HG03108 (cell line): ENCODE measurements around the gene NTM.

Source experiments
- ATAC-seq: cut with Tn5 transposase; IDR thresholded peaks from one replicate; pipeline ENCODE4 v1.9.1; 2021; ENCODE audit warnings: moderate library complexity; ENCODE audit not compliant: unreplicated experiment

NTM gene

DNA sequence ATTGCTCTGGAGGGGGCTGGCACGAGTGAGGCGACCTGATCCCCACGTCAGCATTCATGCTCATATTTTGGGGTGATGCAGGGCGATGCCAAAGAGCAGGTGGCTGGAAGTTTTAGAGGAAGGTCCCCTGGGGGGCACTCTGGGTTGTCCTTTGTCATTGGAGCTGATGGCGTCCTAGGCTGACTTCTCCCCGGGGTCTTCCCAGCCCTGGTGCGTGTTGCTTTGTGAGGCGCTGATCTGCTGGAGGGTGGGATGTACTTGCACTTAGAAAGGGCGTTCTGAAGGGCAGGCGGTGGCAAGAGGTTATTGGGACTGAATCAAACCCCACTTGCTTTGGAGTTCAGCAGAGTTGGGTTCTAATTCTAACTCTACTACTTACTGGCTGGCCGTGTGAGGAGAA, 313.3 kb downstream of the NTM start:
- ATAC-seq = no peak

DNA sequence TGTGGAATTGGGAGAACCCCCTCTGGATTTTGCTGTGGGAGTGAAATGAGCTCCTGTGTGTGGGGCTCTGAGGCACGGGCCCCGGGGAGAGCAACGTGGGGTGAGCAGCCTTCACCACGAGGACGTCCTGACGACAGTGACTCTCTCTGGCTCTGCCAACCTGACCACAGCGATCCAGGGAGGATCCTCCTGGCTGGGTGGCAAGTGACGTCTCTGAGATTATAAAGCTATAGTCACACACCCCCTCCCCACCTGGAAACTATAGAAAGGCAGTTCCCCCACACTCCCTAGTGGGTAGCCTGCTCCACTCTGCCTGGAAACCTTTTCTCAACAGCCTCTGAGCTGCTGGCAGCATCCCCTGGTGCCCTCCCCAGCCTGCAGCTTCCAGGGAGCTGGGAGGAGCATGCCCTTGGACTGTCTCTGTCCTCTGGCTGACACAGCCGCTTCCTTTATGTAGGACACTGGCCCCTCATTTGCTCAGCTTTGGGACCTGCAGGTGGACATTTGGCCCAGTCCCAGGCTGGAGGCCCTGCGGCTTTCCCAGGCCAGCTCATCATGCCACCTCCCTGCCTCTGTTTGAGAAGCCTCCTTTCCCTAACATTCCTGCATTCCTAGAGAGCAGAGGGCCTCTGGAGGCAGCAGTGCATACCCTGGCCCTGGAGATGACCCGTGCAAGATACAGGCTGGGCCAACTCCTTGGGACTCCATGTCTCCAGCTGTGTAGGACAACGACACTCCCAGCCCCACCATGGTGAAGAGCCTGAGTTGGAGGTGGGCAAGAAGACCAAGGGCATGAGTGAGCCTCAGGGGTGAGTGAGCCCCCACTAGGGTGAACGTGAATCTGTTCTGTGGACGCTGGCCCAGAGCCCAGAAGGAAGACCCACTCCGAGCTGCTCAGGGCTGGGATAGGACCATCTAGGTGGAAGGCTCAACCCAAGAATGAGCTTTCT, 314.0 kb downstream of the NTM start:
- no peak for ATAC-seq

DNA sequence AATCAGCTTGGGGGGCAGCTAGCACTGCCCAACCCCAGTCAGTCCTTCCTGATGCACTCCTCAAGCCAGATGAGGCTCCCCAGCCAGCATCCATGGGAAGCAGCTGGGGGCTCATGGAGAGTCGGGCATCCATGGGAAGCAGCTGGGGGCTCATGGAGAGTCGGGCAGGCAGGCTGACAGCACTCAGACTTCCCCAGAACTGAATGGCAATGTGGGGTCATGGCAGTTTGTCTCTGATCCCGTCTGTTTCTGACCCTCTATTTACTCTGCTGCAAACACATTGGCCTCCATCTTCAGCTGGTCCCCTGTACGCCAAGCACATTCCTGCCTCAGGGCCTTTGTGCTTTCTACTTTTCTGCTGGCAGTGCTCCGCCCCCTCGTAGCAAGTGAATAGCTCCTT, 314.8 kb downstream of the NTM start:
- no peak for ATAC-seq

DNA sequence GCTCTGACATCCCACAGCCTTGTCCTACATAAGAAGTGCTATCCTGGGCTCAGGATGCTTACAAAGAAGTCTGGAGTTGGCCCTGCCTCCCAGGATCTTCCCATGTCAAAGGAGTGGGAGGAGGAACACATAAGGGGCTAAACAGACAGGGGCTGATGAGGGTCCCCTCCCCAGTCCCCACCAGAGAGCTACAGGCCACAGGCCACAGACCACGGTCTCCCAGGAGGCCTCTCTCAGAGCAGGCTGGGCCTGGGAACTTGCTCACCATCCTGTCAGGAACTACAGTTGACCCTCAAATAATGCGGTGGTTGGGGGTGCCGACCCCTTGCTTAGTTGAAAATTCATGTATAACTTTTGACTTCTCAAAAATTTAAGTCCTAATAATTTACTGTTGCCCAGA, 315.5 kb downstream of the NTM start:
- no peak for ATAC-seq

DNA sequence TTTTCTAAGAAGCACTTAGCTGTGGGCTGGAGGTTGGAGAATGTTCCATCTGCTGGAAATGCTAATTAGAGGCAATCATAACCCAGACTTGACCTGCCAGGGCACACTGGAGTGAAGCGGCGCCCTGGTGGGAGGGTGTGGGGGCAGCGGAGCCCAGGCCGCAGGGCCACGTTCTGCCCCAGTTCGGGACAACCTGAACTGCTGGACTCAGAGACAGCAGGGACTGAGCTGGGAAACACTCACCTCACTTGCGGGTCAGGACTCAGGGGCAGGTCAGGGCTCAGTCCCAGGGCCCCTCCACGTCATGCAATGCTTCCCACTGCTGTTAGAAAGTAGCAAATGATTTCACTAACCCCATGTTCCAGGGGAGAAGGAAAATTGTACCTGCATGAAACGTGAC, 316.4 kb downstream of the NTM start:
- no peak for ATAC-seq

DNA sequence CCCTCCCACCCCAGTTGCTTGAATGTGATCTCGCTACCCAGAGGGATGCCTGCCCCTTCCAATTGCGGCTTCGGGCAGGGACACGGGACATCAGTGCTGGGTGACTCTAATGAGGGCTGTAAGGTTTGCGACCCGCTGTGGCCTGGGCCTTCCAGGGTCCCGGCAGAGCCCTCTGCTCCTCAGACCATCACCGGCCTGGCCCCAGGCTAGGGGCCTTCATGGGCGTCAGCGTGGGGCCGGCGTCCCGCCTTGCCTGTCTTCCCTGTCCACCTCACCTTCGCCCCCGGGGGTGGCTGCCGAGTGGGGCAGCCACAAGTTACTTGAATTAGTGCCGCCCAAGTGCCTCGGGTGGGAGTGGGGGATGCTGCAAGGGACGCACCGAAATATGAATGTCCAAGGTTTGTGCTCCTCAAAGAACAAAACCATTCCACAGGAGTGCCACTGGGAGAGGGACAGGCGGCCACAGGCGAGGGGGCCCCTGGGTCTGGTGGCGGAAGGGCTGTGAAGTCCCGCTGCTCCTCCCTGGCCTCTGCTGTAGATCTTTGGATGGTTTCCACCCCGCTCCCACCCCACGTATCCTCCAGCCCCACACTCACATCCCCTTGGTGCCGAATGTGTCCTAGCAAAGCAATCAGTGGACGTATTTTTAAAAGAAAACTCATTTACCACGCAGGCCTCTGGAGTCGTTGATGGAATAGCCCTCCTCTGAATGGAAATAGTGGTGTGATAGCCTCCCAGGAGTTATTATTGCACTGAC, 317.1 kb downstream of the NTM start:
- no peak for ATAC-seq

DNA sequence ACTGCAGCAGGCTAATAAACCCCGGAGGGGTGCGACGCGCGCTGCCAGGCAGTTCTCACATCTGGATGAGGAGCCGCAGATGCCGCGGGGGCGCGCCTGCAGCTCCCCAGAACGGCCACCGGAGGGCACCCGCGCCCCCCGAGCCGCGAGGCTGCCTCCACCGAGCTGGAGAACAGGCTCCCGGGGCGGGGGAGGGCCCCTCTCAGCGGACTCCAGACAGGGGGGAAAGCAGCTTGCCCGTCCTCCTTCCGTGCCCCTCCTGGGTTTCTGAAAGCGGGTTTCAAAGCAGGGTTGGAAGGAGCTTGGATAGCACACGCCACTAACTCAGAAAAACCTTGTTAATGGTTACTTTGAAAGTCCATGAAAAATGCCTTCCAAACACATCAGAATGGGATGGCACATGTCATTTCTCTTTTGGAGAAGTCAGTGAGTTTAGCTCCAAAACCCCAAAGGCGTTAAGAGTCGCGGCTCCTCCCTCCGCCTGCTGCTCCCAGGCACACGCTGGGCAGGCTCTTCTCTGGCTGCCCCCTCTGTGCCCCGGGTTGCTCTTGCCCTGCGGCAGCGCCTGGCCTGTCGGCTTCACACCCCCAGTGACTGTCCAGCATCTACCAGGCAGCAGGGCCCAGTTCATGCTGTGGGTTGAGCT, 317.8 kb downstream of the NTM start:
- no peak for ATAC-seq

DNA sequence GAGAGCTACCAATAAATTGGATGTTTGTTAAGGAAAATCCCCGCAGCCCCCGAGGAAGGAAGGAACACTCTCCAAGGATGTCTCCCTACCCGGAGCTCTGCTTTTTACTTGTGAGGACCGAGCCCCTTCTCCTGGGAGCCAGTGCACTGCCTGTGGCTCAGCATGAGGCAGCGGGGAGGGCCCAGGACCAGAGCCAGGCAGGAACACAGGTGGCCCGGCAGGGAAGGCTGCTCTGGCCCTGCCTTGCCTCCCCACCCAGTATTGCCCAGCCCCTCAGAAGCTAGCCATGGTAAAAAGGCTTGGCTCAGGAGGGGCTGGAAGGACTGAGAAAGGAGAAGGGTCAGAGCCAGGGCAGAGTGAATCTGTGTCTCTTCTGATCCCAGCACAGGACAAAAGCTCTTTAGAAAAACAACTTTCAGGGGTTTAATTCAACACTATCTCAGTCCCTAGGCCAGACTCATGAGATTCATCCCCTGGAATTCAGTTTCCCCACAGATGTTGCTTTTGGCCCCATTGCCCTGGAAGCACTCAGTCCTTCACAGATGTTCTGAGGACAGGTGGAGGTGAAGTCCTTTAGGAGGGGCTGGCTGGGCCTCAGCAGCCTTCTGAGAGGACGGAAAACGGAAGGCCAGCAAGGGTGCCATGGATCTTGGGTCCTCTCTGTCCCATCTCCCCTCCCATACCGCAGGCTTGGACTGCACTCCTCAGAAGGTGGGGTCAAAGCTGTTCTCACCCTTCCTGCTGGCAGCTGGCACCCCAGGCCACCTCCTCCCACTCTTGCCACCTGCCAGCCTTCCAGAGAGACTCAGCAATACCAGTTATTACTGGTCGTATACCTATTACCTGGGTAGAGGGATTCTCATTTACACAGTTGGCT, 318.9 kb downstream of the NTM start:
- no peak for ATAC-seq

DNA sequence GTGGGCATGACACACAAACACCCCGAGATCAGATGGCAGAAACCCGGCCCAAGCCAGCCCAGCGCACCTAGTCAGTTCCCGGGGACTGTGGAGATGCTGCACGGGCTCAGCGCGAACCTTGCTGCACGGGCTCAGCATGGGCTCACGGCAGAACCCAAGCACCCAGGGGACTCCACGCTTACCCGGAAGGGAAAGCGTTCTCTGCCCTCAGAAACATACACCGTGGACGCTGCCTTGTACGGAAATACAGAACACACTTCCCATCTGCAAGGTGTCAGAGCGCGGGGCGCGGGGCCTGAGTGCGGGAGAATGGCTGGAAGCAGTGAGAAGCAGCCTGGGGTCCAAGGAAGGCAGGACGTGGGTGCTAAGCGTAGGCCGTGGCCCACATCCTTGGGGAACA, 319.9 kb downstream of the NTM start:
- no peak for ATAC-seq

DNA sequence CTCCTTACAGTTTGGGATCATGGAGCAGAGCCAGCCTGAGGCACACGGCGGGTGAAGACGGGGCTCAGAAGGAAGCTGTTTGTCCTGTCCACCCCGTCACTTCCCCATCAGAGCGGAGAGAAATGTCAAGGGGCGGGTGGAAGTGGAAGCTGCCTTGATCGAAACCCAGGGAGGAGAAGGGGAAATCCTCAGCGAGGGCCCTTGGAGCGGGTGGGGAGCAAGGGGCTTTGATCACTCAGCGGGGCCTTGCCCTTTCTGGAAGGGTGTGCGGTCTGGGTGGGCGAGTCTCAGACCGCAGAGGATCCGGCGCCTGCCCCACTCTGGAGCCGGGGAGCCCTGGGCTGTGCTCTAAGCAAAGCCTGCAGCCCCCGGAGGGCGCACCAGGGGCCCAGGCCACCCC, 320.4 kb downstream of the NTM start:
- ATAC-seq = no peak

DNA sequence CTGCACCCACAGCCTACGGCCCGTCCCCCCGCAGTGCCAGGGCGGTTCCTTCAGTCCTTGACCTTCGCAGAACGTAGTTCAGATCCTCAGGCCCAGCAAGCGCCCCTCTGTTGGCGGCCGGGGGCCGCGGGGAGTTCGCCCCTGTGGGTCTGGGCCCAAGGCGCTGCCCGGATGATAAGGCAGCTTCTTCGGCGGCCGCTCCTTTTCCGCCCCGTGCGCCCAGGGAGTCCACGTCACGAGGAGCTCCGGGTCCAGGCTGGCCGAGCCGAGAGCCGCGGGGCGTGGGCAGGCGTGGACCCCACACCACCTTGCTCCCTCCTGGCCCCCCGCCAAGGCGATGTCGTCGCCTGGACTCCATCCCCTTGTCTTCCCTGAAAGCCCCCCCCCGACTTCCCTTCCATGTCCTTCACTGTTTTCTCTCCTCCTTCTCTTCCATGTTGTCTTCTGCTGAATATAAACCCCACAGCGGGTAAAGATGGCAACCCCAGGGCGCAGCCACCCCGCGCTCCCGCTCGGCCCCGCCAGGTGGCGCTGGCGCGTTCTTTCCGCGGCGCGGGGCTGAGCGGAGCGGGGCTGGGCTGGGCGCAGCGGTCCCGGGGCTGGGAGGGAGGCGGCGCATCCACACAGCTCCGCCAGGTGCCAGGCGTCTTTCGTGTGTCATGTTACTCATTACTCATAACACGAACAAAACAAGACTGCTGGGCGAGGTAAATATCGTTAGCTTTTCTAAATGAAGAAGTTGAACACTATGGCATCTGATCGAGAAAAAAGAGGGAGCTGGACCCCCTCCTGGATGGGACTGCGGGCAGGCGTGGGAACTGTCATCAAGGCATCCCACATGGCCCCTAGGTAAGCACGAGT, 321.0 kb downstream of the NTM start:
- ATAC-seq = no peak

DNA sequence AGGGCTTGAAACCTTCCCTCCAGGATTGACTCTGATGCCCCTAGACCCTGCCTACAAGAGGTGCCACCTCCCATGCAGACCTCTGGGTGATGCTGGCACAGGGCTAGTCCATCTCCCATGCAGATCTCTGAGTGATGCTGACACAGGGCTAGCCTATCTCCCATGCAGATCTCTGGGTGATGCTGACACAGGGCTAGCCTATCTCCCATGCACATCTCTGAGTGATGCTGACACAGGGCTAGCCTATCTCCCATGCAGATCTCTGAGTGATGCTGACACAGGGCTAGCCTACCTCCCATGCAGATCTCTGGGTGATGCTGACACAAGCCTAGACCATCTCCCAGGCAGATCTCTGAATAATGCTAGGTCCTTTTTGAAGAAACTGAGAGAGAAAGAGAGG, 321.7 kb downstream of the NTM start:
- ATAC-seq = no peak

DNA sequence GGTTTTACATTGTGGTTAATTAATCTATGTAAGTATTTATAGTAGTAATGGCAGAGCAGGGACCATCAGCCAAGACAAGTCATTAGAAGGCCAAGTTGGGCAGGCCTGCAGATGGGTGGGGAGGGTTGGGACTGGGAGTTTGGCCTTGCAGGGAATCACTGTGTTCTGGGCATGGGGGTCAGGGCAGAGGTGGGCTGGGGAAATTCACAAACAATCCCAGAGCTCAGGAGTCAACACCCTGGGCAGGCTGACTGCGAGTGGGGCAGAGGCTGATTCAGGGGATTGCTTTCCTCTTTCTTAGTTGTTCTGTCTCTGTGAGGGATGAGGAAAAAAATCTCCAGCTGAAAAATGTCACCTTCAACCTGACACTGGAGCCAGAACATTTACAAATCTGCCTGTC, 322.5 kb downstream of the NTM start:
- no peak for ATAC-seq

DNA sequence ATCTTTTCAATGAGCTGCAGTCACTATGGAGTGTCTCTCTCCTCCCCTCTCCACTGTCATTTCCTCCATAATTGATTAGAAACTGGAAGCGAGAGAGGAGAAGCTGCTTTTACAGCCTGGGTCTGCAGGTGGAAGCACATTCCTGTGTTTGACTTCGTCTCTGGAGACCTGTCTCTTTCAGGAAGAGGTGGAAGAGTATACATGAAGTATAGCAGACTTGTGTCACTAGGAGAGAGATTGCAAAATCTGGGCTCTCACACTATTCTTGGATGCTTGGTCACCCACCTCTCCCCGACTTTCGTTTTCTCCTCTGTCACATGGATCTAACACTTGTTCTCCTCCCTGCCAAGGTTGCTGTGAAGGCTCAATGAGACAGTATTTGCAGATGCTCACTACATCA, 323.3 kb downstream of the NTM start:
- no peak for ATAC-seq

DNA sequence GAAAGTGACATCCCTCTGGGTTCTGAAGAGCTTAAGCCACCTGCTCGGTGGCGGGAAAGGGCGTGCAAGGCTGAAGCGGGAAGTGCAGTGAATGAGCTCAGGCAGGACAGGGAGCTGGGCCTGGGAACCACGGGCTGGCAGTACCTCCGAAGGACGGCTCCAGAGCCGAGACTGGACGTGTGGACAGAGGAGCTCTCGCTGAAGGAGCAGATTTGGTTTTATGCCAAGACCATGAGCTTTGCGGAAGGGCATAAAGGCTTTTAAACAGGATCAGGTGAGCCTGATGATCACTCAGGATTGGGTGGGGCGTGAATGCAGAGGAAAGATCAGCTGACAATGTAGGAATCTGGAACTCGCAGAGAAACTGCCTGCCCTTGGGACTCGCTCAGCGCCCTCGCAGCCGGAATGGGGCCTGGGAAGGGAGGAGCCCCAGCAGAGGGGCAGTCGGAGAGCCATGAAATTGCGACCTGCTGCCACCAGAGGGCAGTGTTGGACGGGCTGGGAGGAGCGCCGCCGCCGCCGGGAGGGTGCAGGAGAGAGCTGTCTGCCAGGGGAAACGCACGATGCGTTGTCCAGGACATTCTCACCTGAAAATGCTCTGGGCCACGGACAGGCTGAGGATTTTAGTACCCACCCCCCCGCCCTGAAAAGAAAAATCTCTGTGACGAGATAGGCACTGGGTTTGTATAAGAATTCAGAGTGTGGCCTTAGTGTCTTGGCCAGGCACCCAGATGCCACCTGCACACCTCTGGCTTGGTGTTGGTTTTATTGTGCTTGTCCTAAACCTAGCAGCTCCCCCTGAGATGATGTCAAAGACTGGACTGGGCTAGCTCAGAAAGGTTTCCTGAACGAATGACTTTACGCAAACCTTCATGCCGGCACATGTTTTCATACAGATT, 324.4 kb downstream of the NTM start:
- ATAC-seq = peak; percentile 86

DNA sequence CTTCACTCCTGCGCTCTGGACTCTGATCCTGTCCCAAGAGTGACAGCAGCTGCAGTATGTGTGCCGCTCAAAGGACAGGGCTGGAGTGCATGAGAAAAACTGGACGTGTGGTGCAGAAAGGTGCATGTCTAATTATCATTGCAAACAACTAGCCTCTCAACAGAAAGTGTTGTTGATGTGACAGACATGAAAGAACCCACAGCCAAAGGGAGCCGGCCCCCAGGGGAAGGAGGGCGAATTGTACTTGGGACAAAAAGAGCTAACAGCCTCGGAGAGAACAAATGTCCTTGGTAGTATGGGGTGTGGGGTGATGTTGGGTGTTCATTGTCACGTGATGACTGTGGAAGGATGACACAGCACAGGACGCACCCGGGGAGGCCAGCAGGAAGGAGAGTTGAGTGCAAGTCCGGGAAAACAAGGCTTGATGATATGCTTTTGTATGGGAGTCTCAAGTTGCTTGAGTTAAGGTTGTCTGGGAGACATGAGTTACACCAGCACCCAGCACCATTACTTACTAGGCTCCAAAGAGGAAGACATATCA, 325.5 kb downstream of the NTM start:
- no peak for ATAC-seq

DNA sequence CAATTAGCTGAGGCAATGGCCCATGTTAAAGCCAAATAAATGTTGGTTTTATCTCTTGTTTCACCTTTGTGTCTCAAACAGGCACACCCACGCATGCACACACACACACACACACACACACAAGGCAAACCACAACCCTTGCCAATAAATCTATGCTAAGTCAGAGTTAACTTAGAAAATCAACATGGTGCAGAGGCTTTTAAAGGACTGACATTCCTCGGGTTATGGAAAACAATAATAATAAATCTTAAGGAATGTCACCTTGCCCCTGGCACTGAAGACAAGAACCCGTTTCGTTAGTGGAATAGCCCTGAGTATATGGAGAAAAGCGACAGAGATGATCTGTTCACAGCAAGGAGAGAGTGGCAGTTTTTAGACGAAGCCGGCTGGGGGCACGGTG, 326.3 kb downstream of the NTM start:
- ATAC-seq = no peak

DNA sequence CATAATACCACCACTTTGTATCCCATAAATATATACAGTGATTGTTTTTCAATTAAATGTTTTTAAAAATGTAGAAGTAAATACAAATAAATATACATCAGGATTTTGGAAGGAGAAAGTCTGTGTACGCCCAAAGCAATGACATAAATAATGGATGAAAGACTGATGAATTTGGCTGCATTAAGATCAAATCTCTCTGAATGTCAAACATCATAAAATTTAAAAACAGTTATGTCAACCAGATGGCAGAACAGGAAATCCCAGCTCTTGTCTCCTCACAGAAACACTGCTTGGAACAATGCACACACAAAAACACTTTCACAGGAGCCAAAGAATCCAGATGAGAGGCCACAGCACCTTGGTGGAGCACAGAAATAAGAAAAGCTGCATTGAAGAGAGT, 332.9 kb downstream of the NTM start:
- ATAC-seq = no peak

DNA sequence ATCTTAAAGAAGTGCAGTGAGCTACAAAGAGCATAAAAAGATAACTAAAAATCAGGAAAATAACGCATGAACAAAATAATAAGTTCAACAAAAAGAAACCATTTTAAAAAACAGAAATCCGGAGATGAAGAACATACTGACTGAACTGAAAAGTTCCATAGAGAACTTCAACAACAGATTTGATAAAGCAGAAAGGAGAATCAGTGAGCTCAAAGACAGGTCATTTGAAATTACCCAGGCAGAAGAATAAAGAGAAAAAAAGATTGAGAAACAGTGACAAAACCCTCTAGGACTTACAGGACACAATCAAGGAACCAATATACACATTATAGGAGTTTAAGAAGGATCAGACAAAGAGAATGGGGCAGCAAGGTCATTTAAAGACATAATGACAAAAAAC, 334.3 kb downstream of the NTM start:
- no peak for ATAC-seq
